Measurements from ENCODE around the gene GLRA3. TPM values are rescaled to one million over a fixed set of nuclear protein-coding genes. Genes with fewer than 3 reads are reported as not detected.
"Not testable (repeated sequence)": the region's sequence is repeated elsewhere in the genome, so short reads cannot be mapped to it uniquely, and the experiment has no call there.

GLRA3 gene
- total RNA-seq, 4 donors from 2014 or later, result not detected

GRCh38 chr4:174640146-174640545, 188.9 kb downstream of the GLRA3 start:
- H3K9me3 ChIP-seq, result no peaks in the 10 kb centered on the region
- intact Hi-C loops (cut with DNase I; ENCODE audit: low total_unique reads), result no loop called here
- H3K27me3 ChIP-seq, result no peaks in the 10 kb centered on the region
- ATAC-seq (no peak), DNase-seq (no peak)
- H3K4me1 ChIP-seq, result no peaks in the 10 kb centered on the region
- H3K27ac ChIP-seq, result no peak overlapping the region
- H3K36me3 ChIP-seq, result no peaks in the 10 kb centered on the region
- TF ChIP-seq CTCF (IDR thresholded peaks at IDR 0.05 in 4 of 5, conservative IDR thresholded peaks at IDR 0.05 in 1 of 5), result no peak
- TF ChIP-seq POLR2A (IDR thresholded peaks at IDR 0.05), result no peak
- no peak overlapping the region for H3K4me3 ChIP-seq
- in situ Hi-C loops (cut with MboI; ENCODE audit: low sequenced_read_pairs in 4 of 4), result loop anchor here in 1 of 4 donors (25.0 kb wide), 1 partner anchor 278 kb away; no protein-coding TSS in a partner anchor

- H3K27ac ChIP-seq, result no peak overlapping the region
- no peaks in the 10 kb centered on the region for H3K27me3 ChIP-seq
- DNase-seq (no peak), ATAC-seq (no peak)
- no peak for TF ChIP-seq POLR2A (IDR thresholded peaks at IDR 0.05)
- in situ Hi-C loops (cut with MboI; ENCODE audit: low sequenced_read_pairs in 4 of 4) (loop anchor here in 2 of 4 donors (10.0 to 25.0 kb wide), 2 partner anchors 271 to 273 kb away; no protein-coding TSS in a partner anchor), intact Hi-C loops (cut with DNase I; ENCODE audit: low total_unique reads) (no loop called here)
- H3K4me1 ChIP-seq, result peaks cover 0 to 4% of the 10 kb centered on the region in 2 donors
- H3K4me3 ChIP-seq, result no peak overlapping the region
- H3K9me3 ChIP-seq, result no peaks in the 10 kb centered on the region
- no peaks in the 10 kb centered on the region for H3K36me3 ChIP-seq
Observed at GRCh38 chr4:174635732-174636131, 193.3 kb downstream of the GLRA3 start.

DNA sequence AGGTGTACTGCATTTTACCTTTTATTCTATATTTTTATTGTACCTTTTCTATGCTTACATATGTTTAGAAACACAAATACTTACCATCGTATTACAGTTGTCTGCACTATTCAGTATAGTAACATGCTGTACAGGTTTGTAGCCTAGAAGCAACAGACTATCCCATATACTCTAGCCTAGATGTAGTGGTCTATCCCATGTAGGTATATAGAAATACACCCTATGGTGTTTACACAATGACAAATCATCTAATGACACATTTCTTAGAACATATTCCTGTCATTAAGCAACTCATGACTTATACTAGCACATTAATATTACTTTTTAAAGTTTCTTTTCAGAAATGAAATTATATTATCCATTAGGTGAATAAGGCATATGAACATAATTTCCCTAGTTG, 195.6 kb downstream of the GLRA3 start:
- no peak for TF ChIP-seq CTCF (IDR thresholded peaks at IDR 0.05 in 4 of 5, conservative IDR thresholded peaks at IDR 0.05 in 1 of 5)
- in situ Hi-C loops (cut with MboI; ENCODE audit: low sequenced_read_pairs in 4 of 4), result loop anchor here (5.0 to 25.0 kb wide), 3 partner anchors 269 to 271 kb away; no protein-coding TSS in a partner anchor
- no peaks in the 10 kb centered on the region for H3K9me3 ChIP-seq
- H3K27ac ChIP-seq, result no peak overlapping the region
- intact Hi-C loops (cut with DNase I; ENCODE audit: low total_unique reads), result no loop called here
- H3K4me3 ChIP-seq, result no peak overlapping the region
- H3K36me3 ChIP-seq, result no peaks in the 10 kb centered on the region
- DNase-seq (no peak), ATAC-seq (no peak)
- H3K27me3 ChIP-seq, result no peaks in the 10 kb centered on the region
- H3K4me1 ChIP-seq, result peaks cover 0 to 4% of the 10 kb centered on the region in 2 donors

GRCh38 chr4:174631901-174632758, 196.9 kb downstream of the GLRA3 start:
- H3K4me1 ChIP-seq, result peaks cover 0 to 4% of the 10 kb centered on the region in 2 donors
- no peak for TF ChIP-seq POLR2A (IDR thresholded peaks at IDR 0.05)
- TF ChIP-seq CTCF (IDR thresholded peaks at IDR 0.05 in 4 of 5, conservative IDR thresholded peaks at IDR 0.05 in 1 of 5), result peak; percentile 22 to 65 (median 50)
- in situ Hi-C loops (cut with MboI; ENCODE audit: low sequenced_read_pairs in 4 of 4), result loop anchor here (5.0 to 25.0 kb wide), 3 partner anchors 267 to 270 kb away; no protein-coding TSS in a partner anchor
- no peaks in the 10 kb centered on the region for H3K36me3 ChIP-seq
- no peaks in the 10 kb centered on the region for H3K9me3 ChIP-seq
- DNase-seq (no peak), ATAC-seq (no peak)
- intact Hi-C loops (cut with DNase I; ENCODE audit: low total_unique reads), result loop anchor here (1.0 kb wide), 1 partner anchor 267 kb away; no protein-coding TSS in a partner anchor
- no peak overlapping the region for H3K27ac ChIP-seq
- H3K27me3 ChIP-seq, result no peaks in the 10 kb centered on the region
- no peak overlapping the region for H3K4me3 ChIP-seq

- H3K4me3 ChIP-seq; H3K9me3 ChIP-seq; DNase-seq; intact Hi-C loops (cut with DNase I; ENCODE audit: low total_unique reads); H3K27ac ChIP-seq; ATAC-seq; H3K36me3 ChIP-seq; H3K27me3 ChIP-seq; H3K4me1 ChIP-seq: not testable (repeated sequence)
- in situ Hi-C loops (cut with MboI; ENCODE audit: low sequenced_read_pairs in 4 of 4), result loop anchor here (5.0 to 25.0 kb wide), 3 partner anchors 265 to 268 kb away; no protein-coding TSS in a partner anchor
Observed at GRCh38 chr4:174629907-174630450, 199.1 kb downstream of the GLRA3 start.
